ENCODE results near the gene MAN1B1.
"Not testable (repeated sequence)": the region's sequence is repeated elsewhere in the genome, so short reads cannot be mapped to it uniquely, and the experiment has no call there.

The MAN1B1 gene

GRCh38 chr9:137128862-137129455 is 42.2 kb downstream of the MAN1B1 start:
- no peak for DNase-seq (ENCODE audit: low spot score)

GRCh38 chr9:137129456-137130175 is 42.8 kb downstream of the MAN1B1 start:
- DNase-seq (ENCODE audit: low spot score) = peak; percentile 98

GRCh38 chr9:137130176-137130755 is 43.5 kb downstream of the MAN1B1 start:
- DNase-seq (ENCODE audit: low spot score) = no peak

- no peak for DNase-seq (ENCODE audit: low spot score)
Observed at GRCh38 chr9:137134191-137134590, 47.4 kb downstream of the MAN1B1 start.

GRCh38 chr9:137135154-137135553 is 48.4 kb downstream of the MAN1B1 start:
- DNase-seq (ENCODE audit: low spot score) = not testable (repeated sequence)

GRCh38 chr9:137136261-137136880 is 49.6 kb downstream of the MAN1B1 start:
- DNase-seq (ENCODE audit: low spot score) = no peak

GRCh38 chr9:137136881-137137607 is 50.3 kb downstream of the MAN1B1 start:
- no peak for DNase-seq (ENCODE audit: low spot score)

- no peak for DNase-seq (ENCODE audit: low spot score)
Observed at GRCh38 chr9:137138058-137138721, 51.4 kb downstream of the MAN1B1 start.

- DNase-seq (ENCODE audit: low spot score) = no peak
Observed at GRCh38 chr9:137138722-137139467, 52.1 kb downstream of the MAN1B1 start, which contains the start of gene GRIN1. Gene GRIN1 (plus strand): TSS chr9:137139154. CDS start chr9:137139487, 333 bp downstream.

GRCh38 chr9:137139468-137140150 is 52.8 kb downstream of the MAN1B1 start:
- no peak for DNase-seq (ENCODE audit: low spot score)

- DNase-seq (ENCODE audit: low spot score) = no peak
Observed at GRCh38 chr9:137140151-137141012, 53.6 kb downstream of the MAN1B1 start.

- DNase-seq (ENCODE audit: low spot score) = no peak
Observed at GRCh38 chr9:137141050-137141810, 54.4 kb downstream of the MAN1B1 start.

- DNase-seq (ENCODE audit: low spot score) = no peak
Observed at GRCh38 chr9:137141976-137142936, 55.5 kb downstream of the MAN1B1 start.

GRCh38 chr9:137143459-137143858 is 56.7 kb downstream of the MAN1B1 start:
- no peak for DNase-seq (ENCODE audit: low spot score)

- no peak for DNase-seq (ENCODE audit: low spot score)
Observed at GRCh38 chr9:137145731-137146526, 59.1 kb downstream of the MAN1B1 start.

GRCh38 chr9:137146527-137146918 is 59.7 kb downstream of the MAN1B1 start:
- DNase-seq (ENCODE audit: low spot score) = no peak

Measured in hepatic stellate cell (primary cell).